Hematopoietic multipotent progenitor cell treated with erythropoietin and hydrocortisone succinate and interleukin-3 and kit ligand, for 4 days (in vitro differentiated cells): ENCODE results near the gene PTPRN2.
"Not testable (repeated sequence)": the region's sequence is repeated elsewhere in the genome, so short reads cannot be mapped to it uniquely, and the experiment has no call there.

Experiments
- DNase-seq: peaks from one replicate; pipeline ENCODE4 v3.0.0-alpha.2; 2015

PTPRN2 gene

DNA sequence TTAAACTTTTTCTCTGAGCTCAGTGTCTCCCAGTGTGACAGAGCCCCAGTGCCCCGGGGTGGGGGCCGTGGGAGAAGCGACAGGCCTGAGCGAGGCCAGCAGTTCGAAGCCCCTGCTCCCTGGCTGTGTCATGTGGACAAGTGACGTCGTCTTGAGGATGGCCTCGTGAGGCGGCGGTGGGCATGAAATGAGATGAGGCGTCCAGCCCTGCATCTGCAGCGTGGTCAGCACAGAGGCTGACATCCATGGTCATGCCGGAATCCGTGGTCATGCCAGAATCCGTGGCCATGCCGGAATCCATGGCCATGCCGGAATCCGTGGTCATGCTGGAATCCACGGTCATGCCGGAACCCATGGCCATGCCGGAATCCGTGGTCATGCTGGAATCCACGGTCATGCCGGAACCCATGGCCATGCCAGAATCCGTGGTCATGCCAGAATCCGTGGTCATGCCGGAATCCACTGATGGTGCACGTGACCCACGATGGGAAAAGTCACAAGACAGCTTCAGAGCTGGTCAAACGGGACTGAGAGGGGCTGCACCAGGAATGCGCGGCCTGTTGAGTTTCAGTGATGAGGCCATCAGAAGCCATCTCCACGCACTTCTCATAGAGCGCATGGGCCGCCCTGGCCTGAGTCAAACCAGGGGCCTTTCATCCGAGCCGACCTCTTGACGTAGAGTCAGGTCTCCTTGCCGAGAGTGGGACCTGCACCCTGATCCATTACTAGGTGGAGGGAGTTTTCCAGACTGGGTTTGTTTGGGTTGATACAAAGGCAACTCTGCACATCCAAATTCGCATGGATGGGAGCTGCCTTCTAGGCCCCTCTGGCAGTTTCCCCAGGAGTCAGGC lies 342.5 kb downstream of the PTPRN2 start:
- no peak for DNase-seq

DNA sequence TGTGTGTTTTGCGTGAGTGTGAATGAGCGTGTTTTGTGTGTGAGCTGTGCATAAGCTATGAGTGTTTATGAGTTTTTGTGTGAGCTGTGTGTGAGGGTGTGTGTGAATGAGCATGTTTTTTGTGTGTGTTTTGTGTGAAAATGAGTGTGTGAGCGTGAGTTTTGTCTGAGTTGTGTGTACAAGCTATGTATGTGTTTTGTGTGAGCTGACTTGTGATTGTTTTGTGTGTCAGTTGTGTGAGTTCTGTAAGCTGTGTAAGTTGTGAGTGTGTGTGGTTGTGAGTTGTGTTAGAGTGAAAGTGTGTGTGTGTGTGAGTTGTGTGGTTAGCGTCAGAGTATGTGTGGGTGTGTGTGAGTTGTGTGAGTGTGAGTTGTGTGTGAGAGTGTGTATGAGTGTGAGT lies 343.2 kb downstream of the PTPRN2 start:
- DNase-seq: no peak

- no peak for DNase-seq
These were observed 345.7 kb downstream of the PTPRN2 start for GRCh38 chr7:158241919-158242318.

GRCh38 chr7:158240801-158241200 lies 346.8 kb downstream of the PTPRN2 start:
- DNase-seq: no peak

DNA sequence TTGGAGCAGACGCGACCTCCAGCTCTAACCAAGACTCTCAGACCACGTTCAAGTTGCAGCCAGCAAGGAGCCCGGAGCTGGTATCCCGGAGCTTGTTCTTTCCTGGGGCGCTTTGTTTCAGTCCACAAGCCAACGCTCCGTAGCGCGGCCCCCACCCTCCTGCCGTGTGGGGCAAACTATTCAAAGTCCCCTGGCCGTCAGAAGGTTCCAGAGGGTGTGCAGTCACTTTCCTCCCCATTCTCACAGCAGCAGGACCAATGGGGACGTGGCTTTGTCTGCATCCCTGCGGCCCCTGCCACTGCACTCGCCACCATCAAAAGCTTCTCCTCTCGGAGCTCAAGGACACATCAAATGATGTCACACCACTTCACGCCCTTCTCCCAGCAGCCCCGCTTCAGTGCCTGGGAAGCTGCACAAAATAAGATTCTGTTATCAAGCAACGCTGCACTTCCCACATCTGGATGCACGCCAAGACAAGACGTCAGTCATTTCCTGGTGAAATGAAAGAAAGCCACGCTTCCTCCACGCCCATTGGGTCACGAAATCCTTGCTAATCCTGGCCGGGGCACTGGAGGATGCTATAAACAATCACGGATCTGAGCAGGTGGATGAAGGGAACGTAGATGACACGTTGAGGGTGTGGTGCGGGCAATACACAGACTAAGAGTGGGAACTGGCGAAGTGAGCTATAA lies 348.2 kb downstream of the PTPRN2 start:
- peak; percentile 11 for DNase-seq

GRCh38 chr7:158238616-158239289 lies 348.9 kb downstream of the PTPRN2 start:
- DNase-seq: no peak

- no peak for DNase-seq
These were observed 349.8 kb downstream of the PTPRN2 start for GRCh38 chr7:158237672-158238335.

DNA sequence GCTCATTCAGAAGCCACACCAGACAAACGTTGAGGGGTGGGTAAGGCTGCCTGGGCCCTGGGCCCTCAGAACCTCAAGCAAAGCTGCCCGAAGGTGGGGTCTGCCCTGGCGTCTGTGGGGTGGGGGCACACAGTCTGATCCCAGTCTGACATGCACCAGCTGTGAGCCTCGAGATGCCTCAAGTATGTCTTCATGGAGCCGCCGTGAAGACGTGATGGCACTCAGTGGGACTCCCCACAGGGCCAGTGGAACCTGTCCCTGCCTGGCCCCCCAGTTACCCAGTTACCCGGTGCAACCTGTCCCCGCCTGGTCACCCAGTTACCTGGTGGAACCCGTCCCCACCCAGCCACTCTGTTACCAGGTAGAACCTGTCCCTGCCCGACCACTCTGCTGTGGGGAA lies 351.2 kb downstream of the PTPRN2 start:
- no peak for DNase-seq

DNA sequence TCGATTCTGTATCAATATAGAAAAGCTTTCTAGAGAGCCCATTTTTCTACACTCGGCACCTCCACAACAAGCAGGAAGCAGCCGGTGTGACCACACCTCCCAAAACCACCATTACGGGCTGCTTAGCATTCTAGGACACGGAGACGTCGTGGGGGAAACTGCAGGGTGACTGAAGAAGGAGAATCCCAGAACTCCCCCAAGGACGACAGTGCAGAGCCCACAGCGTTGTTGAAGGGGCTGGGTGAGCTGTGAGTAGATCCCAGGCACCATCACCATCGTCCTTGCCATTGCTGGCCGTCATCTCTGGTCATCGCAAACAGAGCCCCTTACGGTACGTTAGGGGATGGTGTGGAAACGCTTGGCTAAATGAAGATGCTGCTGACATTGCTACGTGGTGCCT lies 351.8 kb downstream of the PTPRN2 start:
- DNase-seq: no peak

DNA sequence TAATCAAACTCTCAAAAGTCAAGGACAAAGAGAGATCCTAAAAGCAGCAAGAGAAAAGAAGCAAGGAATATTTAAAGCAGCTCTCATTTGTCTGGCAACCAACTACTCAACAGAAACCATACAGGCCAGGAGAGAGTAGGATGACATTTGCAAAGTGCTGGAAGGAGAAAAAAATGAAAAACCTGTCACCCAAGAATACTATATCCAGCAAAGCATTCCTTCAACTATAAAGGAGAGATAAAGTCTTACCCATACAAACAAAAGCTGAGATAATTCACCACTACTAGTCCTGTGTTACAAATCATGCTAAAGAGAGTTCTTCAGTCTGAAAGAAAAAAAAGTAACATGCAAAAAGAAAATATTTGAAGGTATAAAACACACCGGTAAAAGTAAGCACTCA lies 357.7 kb downstream of the PTPRN2 start:
- no peak for DNase-seq

GRCh38 chr7:158228986-158229385 lies 358.6 kb downstream of the PTPRN2 start:
- peak; percentile 3 for DNase-seq

- DNase-seq: no peak
These were observed 359.5 kb downstream of the PTPRN2 start for GRCh38 chr7:158228131-158228530.

DNA sequence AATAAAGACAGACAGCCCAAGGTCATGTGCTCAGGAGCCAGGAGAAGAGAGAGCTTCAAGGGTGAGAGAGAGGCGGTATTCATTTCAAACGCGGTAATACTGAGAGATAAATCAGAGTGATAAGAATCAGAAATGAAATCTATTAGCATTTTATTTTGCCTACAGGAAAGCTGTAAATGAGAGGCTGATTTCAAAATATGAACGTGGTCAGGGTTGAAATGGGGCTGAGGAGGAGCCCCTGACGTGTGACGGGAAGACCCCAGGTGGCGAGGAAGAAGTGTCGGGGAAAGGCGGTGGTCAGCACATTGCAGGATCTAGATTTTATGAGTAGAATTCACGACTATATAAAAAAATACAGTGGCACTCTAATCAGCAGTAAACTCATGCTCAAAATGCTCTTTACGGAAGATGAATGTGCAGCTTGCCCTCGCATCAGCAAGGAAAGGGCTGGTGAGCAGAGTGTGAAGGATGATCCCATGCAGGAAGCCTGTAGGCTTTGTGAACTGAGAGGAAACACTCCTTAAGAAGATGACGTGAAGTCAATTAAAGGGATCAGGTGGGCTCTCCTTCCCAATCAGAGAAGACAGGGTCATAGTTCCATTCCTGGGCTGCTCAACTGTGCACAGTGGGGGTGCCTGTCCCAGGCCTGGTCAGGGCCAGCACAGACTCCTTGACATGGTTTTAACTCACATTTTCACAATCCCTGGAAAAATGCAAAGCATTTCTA lies 360.2 kb downstream of the PTPRN2 start:
- DNase-seq: no peak

DNA sequence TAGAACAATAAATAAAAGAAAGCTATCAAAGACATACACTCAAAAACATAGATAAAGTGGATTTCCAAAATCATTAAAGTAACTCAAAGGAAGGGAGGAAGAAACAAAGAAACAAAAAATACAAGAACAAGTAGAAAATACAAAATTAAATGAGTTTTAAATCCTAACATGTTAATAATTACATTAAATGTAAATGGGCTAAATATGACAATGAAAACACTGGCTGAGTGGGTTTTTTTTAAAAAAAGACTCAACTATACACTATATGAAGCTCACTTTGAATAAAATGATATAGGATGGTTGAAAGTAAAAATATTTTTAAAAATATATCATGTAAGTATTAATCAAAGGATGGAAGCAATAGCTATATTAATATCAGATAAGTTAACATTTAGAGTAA lies 371.4 kb downstream of the PTPRN2 start:
- no peak for DNase-seq

- no peak for DNase-seq
These were observed 378.2 kb downstream of the PTPRN2 start for GRCh38 chr7:158209435-158209834.

GRCh38 chr7:158206341-158206740 lies 381.3 kb downstream of the PTPRN2 start:
- no peak for DNase-seq

- DNase-seq: no peak
These were observed 383.2 kb downstream of the PTPRN2 start for GRCh38 chr7:158204453-158204852.

DNA sequence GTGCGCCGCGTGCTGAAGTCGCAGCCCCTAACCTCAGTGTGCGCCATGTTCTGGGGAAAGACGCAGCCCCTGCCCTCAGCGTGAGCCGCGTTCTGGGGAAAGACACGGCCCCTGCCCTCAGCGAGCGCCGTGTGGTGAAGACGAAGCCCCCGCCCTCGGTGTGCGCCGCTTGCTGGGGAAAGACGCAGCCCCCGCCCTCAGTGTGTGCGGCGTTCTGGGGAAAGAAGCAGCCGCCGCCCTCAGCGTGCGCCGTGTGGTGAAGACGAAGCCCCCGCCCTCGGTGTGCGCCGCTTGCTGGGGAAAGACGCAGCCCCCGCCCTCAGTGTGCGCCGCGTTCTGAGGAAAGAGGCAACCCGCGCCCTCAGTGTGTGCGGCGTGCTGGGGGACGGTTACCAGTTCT lies 383.7 kb downstream of the PTPRN2 start:
- DNase-seq: not testable (repeated sequence)

DNA sequence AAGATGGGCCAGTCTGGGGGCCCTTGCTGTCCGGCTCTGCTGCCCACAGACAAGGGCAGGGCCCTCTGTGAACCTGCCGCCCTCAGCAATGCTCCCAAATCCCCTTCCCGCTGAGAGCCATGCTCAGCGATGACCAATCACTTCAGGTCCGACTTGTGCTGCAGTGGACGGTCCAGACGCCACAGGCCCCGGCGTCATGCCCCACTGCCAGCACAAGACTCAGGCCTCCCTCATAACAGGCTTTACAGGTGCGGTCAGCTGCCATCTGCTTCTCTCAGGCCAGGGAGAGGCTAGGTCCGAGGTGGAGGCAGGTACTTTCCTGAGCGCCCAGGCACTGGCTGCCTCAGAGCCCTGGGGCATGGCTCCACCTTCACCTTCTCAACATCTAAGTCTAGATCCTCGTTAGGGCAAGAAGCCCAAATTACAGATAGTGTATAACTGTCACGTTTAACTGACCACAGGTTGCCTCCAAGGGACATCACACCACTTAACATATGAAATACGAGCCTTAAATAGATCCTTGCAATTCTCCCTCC lies 393.2 kb downstream of the PTPRN2 start:
- DNase-seq: no peak

DNA sequence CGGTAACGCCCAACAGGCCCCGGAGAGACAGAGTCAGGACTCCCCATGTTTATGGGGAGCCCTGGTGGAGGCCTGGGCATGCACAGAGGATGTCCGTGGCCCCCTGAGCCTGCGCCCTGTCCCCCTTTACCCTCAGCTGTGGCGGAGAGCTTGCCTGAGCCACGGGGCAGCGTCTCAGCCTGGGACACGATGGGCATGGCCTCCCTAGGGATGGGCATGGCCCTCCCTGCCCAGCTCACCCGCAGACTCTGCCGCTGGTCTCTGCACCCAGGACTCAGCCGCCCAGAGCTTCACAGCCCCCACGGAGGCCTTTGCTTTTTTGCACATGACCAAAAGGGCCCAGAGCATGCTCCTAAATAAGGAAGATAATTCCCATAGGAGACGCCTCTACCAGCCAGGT lies 394.2 kb downstream of the PTPRN2 start:
- no peak for DNase-seq

DNA sequence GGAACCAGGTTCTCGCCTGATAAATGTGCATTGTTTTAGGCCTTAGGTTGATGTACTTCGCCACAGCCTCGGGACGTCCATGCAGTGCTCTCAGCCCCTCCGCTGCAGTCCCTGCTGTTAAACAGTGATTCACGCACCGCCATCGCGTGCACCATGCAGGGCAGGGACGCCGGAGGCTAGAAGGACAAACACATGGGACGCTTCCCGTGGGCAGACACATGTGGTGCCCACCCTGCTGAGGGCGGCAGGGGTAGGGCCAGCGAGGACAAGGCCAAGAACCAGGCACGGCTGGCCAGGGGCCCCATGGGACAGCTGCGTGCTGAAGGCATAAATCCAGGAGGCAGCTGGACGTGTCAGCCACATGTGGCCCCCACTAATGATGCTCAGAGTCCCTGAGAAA lies 394.7 kb downstream of the PTPRN2 start:
- DNase-seq: no peak

DNA sequence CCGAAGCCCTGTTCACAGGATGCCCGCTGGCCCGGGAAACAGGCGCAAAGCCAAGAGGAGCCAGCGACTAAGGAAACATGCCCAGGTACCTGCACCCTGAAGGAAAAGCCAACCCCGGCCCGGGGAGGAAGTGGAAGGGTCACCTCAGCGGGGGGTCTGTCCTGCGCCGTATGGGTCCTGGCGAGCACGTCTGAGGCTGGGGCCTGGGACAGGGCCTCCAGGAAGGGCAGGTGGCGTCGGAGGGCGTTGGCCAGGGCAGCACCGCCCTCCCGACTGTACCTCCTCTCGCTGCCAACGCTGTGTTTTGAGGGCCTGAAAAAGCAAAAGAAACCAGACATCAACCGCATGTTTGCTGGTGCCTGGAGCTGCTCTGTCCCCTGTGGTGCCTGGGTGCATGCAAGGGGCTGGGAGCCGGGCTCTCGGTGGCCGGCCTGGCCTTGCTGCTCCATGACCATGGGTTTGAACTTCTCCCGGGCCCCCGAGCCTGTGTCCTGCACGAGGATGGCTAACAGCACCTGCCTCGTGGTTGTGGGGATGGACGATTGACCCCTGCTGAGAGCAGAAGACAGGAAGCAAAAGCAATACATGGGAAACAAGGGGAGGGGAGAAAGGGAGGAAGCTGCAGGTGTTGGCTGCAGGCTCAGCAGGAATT lies 395.3 kb downstream of the PTPRN2 start:
- DNase-seq: no peak
